GM10266 (cell line): ENCODE results near the gene ZNF132.
A peak's percentile ranks its signal among the peaks of the same experiment; 100 is the strongest.
"Not testable (repeated sequence)": the region's sequence is repeated elsewhere in the genome, so short reads cannot be mapped to it uniquely, and the experiment has no call there.

ENCODE experiments used
- DNase-seq: peaks from one replicate; pipeline ENCODE4 v3.0.0; 2012; ENCODE audit errors: extremely low spot score
- TF ChIP-seq, protein P1 (sequence below): IDR thresholded peaks from 2 replicates; pipeline ENCODE4 v1.5.1; 2012; ENCODE audit warnings: mild to moderate bottlenecking, low read depth; ENCODE audit not compliant: control insufficient read depth, insufficient read depth; ENCODE audit errors: missing control alignments

Gene ZNF132

DNA sequence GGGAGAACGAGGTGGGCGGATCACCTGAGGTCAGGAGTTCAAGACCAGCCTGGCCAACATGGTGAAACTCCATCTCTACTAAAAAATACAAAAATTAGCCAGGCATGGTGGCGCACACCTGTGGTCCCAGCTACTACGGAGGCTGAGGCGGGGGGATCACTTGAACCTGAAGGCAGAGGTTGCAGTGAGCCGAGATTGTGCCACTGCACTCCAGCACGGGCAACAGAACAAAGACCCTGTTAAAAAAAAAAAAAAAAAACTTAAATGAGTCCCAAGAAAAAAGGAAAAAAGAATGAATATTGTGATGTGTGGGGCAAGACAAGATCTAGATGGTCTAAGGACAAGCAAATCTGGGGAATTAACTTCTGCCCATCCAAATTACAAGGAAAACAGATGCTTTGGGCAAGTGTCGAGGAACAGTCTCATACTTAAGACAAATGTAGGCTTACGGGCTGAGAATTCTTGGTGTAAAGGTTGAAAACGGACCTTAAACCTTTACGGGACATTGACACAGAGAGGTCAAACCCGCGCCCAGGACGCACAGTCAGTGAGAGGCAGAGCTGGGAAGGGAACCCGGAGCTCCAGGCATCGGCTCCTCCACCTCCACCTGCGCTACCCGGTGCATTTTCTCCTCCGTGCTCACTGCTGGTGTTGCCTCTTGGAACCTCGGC, 26.3 kb upstream of the ZNF132 start:
- TF ChIP-seq, protein P1, sequence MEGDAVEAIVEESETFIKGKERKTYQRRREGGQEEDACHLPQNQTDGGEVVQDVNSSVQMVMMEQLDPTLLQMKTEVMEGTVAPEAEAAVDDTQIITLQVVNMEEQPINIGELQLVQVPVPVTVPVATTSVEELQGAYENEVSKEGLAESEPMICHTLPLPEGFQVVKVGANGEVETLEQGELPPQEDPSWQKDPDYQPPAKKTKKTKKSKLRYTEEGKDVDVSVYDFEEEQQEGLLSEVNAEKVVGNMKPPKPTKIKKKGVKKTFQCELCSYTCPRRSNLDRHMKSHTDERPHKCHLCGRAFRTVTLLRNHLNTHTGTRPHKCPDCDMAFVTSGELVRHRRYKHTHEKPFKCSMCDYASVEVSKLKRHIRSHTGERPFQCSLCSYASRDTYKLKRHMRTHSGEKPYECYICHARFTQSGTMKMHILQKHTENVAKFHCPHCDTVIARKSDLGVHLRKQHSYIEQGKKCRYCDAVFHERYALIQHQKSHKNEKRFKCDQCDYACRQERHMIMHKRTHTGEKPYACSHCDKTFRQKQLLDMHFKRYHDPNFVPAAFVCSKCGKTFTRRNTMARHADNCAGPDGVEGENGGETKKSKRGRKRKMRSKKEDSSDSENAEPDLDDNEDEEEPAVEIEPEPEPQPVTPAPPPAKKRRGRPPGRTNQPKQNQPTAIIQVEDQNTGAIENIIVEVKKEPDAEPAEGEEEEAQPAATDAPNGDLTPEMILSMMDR, result no peak
- no peak for DNase-seq

DNA sequence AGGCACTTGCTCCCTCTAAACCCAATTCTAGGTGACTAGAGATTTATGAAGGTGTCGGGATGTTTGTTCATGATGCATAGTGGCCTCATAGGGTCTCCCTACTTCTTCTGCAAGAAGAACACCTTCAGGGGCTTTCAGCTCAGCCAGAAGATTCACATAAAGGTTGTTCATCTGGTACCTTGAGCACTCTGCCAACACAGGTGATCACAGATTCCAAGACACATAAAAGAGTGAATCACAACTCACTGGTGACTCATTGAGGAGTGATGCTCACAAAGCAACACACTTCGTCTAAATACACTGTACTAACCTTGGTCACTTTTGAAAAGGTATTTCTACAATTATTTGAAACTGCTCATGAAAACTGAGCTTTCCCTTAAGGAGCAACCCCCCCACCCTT, 20.1 kb upstream of the ZNF132 start:
- TF ChIP-seq, protein P1, result no peak

DNA sequence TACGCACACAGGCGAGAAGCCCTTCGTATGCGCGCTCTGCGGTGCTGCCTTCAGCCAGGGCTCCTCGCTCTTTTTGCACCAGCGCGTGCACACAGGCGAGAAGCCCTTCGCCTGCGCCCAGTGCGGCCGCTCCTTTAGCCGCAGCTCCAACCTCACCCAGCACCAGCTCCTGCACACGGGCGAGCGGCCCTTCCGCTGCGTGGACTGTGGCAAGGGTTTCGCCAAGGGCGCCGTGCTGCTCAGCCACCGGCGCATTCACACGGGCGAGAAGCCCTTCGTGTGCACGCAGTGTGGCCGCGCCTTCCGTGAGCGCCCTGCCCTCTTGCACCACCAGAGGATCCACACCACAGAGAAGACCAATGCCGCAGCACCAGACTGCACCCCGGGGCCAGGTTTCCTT, 16.2 kb upstream of the ZNF132 start:
- TF ChIP-seq, protein P1, result no peak
- no peak for DNase-seq

More for the DNA sequence above, 20.1 kb upstream of the ZNF132 start:
- no peak for DNase-seq

DNA sequence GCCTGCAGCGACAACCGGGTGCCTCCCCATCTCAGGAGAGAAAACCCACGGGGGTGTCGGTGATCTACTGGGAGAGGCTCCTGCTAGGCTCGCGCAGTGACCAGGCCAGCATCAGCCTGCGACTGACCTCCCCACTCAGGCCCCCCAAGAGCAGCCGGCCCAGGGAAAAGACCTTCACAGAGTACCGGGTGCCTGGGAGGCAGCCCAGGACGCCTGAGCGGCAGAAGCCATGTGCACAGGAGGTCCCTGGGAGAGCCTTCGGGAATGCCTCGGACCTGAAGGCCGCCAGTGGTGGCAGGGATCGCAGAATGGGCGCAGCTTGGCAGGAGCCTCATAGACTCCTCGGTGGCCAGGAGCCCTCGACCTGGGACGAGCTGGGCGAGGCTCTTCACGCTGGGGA, 15.4 kb upstream of the ZNF132 start:
- TF ChIP-seq, protein P1, result no peak
- no peak for DNase-seq

DNA sequence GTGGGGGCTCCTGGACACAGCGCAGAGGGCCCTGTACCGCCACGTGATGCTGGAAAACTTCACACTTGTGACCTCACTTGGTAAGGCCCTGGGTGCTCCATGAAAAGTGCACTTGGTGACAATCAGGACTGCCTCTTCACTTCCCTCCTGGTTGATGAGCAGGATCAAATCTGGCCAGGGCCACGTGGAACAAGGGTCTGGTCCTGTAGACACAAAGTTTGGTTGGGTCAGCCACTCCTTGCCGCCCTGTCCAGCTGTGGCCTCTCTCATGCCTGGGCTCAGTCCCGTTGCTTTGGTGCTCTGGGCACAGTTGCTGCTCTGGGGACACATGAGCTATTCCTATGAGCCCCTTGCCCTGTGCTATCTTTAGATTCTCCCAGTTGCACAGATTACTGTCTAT, 13.8 kb upstream of the ZNF132 start:
- DNase-seq, result no peak
- TF ChIP-seq, protein P1, result no peak

DNA sequence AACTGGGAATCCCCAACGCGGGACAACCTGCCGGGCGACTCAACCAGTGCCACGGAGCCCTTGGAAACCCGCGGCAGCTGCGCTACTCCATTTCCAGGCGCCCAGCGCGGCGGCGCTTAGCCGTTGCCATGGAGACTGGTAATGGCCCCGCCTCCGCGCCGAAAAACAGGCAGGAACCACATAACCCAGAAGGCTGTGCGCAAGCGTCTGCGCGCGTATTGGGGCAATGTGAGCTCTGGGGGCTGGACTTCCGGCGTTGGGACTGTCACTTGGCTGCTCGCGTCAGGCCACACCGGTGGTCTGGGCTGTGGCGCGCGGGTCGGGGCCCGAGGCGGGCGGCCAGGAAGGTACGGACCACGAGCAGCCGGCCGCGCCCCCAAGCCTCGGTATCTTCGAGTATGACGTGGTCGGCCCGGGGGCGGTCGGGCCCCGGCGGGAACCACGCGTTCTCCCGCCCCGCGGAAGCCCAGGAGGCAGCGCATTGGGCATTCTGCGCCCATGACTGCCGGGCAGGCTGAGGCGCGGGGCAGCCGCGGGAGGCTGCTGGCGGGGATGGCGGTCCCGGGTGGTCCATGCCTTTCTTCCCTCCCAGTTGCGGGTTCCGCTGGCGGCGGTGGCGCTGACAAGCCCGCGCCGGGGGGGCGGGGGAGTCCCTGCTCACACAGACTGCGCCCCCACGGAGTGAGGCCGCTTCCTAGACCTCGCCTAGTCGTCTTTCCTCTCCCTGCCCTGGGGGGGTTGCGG, 11.6 kb upstream of the ZNF132 start, which contains the start of gene ZNF324B:
Gene ZNF324B (plus strand): TSS at position 265 of the 744 bp plus-strand sequence. CDS start 2,080 bp downstream, outside the sequence.
- DNase-seq, result peak; percentile 96
- TF ChIP-seq, protein P1, result no peak

DNA sequence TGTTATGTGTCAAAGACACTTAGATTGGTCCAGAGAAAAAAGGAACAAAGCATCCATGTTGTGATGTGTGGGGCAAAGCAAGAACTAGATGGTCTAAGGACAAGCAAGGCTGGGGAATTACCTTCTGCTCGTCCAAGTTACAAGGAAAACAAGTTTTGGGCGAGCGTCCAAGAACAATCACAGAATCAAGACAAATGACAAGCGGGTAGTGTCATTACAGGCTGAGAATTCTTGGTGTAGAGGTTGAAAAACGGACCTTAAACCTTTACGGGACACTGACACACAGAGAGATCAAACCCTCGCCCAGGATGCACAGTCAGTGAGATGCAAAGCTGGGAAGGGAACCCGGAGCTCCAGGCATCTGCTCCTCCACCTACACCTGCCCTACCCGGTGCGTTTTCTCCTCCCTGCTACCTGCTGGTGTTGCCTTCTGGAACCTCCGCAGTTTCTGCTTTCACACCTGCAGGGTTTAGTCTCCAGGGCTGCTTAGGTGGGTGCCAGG, 11.0 kb upstream of the ZNF132 start:
- no peak for DNase-seq
- TF ChIP-seq, protein P1, result no peak

DNA sequence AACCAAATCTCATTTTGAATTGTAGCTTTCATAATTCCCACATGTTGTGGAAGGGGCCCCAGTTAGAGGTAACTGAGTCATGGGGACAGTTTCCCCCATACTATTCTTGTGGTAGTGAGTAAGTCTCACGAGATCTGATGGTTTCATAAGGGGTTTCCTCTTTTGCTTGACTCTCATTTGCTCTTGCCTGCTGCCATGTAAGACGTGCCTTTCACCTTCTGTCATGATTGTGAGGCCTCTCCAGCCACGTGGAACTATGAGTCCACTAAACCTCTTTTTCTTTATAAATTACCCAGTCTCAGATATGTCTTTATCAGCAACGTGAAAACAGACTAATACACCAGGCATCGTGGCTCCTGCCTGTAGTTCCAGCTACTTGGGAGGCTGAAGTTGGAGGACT, 10.0 kb upstream of the ZNF132 start:
- DNase-seq, result not testable (repeated sequence)

DNA sequence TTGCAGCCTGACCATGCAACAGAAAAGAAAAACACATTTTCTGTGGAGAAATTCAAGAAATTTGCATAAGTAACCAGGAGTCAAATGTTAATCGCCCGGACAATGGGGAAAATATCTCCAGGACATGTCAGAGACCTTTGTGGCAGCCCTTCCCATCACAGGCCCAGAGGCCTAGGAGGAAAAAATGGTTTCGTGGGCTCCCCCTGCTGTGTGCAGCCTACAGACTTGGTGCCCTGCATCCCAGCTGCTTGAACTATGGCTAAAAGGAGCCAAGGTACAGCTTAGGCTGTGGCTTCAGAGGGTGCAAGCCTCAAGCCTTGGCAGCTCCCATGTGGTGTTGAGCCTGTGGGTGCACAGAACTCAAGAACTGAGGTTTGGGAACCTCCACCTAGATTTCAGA, 8.9 kb upstream of the ZNF132 start:
- DNase-seq, result not testable (repeated sequence)

DNA sequence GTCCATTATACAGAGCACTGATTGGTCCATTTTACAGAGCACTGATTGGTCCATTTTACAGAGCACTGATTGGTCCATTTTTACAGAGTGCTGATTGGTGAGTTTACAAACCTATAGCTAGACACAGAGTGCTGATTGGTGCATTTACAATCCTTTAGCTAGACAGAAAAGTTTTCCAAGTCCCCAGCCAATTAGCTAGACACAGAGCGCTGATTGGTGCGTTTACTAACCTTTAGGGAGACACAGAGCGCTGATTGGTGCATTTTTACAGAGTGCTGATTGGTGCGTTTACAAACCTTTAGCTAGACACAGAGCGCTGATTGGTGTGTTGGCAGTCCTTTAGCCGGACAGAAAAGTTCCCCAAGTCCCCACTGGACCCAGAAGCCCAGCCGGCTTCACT, 3.0 kb upstream of the ZNF132 start:
- DNase-seq, result not testable (repeated sequence)
